Stimulated activated CD8-positive, alpha-beta memory T cell treated with anti-CD3 and anti-CD28 coated beads, Interleukin-4, amount 100 ng/mL, for 1 hour (primary cell): Measurements from ENCODE around the gene EPHA2.
"Not testable (repeated sequence)": the region's sequence is repeated elsewhere in the genome, so short reads cannot be mapped to it uniquely, and the experiment has no call there.

Source experiments
- DNase-seq, 2 donors: peaks; one replicate each; pipeline ENCODE4 v3.0.0-alpha.2; 2020; ENCODE audit warnings: low read depth in 2 of 2, low spot score in 1 of 2

EPHA2 gene

DNA sequence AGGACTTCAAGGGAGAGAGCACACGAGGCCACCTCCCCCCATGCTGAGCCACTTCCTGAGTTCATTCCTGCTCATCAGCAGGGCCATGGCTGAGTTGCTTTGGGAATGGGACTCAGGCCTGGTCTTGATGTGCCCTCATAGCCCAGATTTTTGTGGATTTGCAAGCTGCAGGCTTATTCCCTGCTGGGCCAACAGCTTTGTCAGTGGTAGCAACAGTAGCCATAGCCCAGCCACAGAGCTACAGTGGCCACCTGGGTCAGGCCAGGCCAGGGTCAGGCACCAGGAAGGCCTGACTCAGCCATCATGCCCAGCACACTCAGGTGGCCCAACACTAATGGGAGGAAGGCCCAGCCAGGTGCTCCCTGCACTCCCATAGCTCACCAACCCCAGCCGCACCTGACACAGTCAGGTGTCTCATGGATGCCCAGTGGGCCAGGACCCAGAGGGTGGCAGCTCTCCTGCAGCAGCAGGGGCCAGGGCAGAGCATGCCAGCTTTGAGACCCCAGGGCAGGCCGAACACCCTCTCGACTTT lies 33.5 kb downstream of the EPHA2 start:
- no peak for DNase-seq

DNA sequence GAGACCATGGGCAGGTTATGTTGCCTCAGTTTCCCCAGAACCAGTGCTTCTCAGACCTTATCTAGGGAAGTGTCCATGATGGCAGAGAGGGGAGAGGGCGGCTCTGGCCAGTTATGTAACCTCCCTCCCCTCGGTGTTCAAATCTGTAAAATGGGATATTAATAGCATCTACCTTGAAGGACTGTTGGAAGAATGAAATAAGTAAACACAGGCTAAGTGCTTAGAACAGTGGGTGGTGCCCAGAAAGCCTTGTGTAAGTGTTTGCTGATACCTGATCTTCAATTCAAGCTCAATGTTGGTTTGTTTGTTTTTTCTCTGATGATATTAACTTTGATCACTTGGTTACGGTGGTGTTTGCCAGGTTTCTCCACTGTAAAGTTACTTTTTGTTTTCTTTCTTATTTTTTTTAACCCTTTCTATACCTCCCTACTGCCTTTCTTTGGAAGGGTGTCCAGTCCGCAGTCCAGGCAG lies 34.9 kb downstream of the EPHA2 start:
- DNase-seq, result no peak

DNA sequence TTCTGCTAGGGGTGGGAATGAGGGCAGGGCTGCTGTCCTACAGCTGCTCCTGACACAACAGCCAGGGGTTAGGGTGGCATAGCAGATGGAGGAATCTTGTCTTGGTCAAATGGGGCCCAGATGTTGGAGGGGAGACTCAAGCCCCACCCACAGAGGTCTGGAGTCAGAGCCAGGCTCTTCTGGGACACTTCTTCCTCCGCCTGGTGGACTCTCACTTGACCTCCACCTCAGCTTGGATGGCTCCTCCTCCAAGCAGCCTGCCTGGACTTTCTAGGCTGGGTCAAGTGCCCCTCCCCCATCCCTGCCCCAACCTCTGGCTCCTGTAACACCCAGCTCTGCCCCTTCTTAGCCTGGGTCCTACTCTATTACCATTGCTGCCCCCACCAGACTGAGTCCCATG lies 35.5 kb downstream of the EPHA2 start:
- no peak for DNase-seq

DNA sequence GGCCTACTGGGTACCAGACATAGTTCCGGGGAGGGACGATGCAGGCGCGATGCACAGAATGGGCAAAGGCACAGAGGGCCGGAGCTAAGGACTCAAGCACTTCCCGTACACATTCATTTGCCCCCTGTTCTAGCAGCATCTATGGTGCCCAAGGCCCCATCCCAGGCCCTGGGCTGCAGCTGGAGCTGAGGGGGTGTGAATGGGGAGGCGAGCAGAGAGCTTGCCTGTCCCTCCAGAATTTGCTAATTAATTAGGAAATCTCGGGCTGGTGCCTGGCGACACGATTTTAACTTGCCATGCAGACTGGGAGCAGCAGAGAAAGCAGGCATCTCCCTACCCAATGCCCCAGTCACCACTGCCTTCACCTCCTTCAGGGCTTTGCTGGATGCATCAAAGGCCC lies 35.9 kb downstream of the EPHA2 start:
- no peak for DNase-seq

DNA sequence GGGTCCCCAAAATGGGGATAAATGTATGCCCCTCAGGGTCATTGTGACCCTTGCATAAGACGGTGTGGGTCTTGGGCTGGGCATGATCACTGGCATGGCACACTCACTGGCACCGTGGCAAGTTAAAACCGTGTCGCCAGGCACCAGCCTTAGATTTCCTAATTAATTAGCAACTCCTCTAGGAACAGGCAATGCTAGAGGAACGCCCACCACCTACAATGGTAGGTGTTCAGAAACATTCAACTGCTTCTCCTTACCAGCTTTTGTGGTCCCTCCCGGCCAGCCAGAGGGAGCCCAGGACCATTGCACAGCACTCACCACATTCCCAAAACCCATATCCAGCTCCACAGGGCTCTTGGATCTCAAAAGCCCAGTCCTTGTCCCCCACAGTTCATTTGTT lies 36.4 kb downstream of the EPHA2 start:
- no peak for DNase-seq

DNA sequence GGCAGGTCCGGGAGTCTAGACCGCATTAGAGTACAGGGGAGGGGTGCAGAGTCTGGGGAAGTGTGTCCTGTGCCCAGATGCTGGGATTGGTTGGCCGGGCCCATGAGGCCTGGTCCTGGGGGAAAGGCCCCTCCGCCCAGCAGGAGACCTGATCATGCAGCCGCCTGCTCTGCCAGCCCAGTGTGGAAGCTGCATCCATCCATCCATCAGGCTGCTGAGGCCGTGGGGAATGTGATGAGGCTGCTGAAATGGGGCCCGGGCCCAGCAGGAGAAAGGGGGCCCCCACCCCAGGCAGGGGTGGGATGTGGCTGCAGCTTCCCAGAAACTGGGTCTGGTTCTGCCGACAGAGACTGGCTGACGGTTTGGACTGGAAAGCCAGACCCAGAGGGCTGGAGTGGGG lies 37.2 kb downstream of the EPHA2 start:
- no peak for DNase-seq

DNA sequence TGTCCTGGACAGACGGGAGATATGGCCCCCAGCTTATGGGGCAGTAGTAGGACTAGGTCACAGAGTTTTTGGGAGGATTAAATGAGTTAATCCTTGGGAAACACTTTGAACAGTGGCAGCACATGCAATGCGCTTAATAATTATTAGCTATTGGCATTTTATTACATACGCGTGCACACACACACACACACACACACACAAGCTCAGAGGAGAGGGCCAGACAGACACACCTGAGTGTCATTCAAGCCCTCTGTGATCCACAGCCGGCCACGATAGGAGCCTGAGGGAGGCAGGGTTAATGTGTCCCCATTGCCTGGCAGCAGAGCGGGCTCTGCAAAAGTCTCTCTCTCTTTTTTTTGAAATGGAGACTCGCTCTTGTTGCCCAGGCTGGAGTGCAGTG lies 37.9 kb downstream of the EPHA2 start:
- no peak for DNase-seq

DNA sequence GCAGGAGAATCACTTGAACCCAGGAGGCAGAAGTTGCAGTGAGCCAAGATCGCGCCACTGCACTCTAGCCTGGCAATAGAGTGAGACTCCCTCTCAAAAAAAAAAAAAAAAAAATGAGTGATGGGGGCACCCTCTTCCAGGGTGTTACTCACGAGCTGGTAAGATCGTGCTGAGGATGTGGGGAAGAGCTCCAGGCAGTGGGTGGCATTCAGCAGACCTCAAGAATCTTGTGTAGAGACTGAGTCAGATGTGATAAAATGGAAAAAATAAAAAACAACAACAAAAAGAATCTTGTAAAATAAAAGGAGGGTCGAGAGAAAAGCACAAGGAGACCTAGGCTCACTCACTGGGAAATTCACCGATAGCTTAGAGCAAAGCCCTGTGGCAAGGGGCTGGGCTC lies 38.5 kb downstream of the EPHA2 start:
- no peak for DNase-seq

DNA sequence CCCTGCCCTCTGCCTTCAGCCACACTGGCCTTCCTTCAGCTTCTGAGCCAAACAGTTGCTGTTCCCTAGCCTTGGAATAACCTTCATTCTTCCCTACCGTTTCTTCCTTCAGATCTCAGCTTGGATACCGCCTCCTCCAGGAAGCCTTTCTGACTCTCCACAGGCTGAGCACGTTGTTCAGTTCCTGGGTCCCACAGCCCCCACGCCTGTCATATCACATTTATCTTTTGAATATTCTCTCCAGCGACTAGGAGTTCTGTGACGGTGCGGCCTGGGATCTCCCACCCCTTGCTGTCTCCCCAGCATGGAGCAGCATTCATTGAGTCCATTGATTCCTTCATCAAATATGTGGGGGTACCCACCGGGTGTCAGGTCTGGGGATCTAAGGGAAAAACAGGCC lies 39.2 kb downstream of the EPHA2 start:
- no peak for DNase-seq

DNA sequence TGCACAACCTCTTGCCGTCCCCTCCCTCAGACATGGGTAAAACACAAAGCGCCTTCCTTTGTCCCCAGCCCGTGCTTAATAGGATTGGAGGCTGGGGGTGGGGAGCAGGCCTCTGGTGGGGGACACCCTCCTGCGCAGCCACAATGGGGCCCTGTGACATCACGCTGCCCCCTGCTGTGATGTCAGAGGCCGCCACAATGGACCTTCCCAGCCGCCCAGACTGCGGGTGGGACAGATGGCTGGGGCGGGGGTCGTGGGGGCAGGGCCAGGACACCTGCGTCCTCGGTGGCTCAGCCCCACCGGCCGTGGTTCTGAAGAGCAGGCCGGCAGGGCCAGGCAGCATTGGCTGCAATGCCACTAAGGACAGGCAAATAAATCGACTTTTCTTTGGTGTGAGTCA lies 39.9 kb downstream of the EPHA2 start:
- no peak for DNase-seq

DNA sequence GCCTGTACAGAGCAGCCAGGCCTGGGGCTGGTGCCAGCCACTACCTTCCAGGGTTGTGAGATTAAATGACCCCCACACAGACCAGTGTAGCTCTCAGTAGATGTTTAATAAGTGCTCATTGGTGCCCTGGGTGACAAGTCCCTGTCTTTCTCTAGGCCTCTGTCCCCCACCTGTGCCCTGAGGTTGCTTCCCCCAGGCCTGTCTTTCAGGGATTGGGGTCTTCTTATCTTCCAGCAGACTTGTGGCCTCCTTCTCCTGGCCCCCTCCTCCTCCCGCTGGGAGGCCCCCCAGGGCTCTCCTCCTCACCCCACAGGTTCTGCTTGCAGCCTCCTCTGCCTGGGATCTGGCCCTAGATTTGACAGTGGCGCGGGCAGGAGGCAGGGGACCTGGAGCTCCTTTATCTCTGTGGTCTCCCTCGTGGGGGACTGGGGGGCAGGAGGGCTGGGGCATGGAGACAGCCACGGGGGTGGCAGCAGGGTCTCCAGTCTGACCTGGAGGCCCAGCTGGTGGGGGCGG lies 40.3 kb downstream of the EPHA2 start:
- no peak for DNase-seq

DNA sequence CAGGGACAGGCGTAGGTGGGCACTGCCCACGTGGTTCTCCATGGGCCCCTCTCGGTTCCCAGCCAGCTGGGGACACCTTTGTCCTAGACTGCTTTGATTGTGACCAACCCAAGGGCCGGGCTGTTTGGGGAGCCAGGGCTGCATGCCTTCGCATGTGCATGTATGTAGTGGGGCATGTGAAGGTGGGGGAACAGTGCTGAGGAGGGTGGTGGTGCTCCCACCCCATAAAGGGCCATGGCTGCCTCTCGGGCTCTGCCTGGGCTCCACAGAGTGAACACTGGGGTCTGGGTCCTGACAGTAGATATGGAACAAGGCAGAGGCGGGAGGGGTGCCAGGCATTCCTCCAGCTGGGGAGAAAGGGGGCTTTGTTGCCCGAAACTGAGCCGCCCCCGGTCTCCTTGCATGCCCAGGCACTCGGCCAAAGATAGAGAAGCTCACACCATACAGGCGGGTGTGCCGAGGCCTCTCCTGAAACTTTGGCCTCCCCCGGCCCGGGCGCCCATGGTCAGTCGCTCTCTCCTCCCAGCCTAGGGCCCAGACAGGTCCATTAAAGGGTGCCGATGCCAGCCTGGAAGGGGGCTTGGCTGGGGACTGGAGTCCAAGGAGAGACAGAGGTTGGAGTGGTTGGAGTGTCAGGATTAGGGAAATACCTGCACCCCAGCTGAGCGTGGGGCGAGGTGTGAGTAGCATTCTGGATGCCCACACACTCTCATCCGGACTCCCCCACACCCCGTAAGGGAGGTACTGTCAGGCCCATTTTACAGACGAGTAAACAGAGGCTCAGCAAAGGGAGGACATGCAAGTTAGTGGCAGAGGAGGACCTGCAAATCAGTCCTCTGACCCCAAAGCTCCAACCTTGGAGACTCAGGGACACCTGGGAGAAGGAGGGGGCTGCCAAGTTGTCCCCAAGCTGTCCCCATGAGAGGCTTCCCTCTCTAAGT lies 41.1 kb downstream of the EPHA2 start:
- DNase-seq, result no peak

DNA sequence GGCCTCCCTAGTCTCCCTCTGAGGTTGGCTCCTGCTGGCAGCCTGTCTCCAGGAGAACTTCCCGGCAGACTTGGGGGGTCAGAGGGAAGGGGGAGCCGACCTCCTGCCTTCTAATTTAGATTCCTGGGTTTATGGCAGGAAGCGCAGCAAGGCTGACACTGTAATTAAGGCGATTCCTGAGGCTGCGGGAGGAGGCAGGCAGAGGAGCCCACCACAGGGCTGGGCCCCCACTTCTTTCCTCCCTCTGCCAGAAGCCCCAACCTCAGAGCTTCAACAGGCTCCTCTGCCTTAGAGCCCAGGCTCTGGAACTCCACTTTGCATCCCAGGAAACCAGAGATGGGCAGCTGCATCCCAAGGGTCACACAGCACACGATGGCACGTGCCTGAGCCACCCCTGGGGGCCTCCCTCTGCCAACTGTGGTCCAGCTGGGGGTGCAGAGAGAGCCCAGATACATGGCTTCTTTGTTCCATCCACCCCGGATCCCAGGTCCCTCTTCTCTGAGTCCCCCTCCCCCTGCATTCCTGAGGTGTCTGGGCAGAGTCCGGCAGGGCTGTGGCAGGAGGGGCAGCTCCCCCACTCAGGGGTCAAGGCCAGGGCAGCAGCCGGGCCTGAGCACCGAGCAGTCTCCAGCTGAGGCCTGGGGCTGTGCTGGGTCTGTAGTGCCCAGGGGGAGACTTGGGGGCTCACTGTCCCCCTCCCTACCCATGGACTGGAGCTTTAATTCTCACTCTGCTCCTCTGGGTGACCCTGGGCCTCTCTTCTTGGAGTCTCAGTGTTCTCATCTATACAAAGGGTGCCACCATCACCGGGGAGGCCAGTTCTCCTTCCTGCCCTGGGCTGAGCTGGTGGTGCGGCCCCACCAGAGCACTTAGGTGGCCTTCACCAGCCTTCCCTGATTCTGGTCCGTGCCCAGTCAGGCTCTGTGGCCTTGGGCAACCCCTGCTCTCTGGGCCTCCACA lies 43.0 kb downstream of the EPHA2 start:
- no peak for DNase-seq

DNA sequence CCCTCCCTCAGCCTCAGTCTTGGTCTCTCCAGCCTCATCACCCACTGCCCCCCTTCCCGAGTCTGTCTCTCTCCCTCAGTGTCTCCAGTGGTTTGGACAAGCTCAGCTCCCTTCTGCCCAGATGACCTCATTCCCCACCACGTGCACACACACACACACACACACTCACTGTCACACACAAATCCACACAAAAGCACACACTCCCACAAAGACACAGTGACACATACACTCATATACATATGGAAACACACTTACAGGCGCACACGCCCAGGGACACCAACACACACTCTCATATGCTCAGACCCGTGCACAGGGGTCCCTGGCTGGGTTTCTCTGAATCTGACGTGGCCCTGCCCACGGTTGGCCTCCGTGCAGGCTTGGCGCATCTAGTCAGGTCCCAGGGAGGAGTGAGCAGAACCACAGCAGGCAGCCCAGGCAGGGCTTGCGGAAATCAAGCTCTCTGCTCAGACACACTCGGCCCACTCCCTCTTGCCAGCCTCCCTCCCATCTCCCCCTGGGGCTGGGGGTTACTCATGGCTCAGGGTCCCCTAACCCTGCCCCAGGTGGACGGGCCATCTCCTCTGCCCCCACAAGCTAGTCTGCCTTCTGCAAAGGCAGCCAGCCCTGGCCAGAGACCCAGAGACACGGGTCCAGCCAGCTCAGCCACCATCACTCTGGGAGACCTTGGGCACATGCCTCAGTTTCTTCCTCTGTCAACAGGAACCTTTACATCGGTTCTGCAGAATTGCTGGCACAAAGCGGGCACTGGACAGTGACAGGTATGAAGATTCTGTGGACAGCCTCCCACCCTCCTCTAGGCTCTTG lies 43.9 kb downstream of the EPHA2 start:
- no peak for DNase-seq

DNA sequence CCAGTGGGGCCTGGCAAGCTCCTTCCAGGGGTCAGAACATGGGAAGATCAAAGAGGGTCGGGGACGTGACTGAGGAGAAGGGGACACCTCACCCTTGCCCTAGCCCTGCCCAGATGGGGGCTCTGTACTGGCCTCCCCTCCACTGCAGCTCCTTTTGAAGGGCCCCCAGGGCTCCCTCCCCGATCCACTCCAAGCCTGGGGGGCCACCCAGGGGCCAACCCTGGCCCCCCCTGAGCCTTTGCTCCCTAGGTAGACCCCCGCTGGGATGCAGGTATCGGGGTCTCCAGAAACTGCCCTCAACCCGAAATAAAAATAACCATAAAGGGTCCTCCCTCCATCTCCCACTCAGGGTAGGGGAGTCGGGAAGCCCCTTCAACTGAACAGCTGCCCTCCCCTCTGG lies 45.0 kb downstream of the EPHA2 start:
- DNase-seq, result no peak

DNA sequence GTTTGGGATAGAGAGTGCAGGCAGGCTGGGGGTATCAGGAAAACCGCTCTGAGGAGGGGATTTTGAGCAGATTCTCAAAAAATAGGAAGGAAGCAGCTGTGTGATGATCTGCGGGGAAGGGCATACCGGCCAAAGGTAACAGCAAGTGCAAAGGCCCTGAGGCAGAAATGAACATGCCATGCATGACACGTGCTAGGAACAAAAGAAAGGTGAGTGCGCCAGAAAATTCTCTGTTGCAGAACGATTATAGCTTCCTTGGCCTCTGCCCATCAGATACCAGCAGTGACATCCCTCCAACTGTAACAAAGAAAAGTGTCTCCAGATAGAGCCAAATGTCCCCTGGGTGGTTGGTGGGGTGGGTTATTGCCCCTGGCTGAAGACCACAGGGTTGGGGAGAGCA lies 45.4 kb downstream of the EPHA2 start:
- no peak for DNase-seq

DNA sequence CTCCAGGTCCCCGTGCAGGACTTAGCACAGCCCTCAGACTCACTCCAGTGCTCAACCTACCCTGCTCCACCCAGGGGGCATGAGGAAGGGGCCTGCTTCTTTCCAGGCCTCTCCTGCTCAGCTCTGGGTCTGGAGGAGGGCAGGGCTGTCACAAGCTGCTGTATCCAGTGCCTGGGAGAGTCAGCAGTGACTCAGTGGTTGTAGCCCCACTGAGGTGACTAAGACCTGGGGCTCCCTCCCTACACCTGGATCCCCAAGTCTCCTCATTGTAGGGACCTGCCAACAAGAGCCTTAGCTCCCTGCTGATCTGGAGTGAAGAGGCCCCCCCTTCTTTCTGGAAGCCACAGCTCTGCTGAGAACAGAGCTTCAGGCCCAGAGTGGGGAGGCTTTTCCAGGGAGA lies 46.3 kb downstream of the EPHA2 start:
- DNase-seq, result no peak

DNA sequence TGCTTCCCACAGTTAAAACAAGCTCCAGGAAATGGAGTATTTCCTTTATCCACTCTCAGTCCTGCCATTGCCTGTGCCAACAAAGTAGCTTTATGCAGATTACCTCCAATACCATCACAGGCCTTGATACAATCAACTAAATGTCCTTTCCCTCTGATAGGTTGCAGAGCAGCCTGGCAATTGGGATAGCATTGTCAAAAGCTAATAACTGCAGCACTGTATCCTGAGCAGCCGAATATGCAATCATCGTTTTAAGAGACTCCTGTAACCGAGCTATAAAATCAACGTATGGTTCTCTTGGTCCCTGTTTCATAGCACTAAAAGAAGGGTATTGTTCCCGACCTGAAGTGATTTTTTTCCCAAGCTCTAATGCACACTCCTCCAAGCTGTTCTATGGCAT lies 48.8 kb downstream of the EPHA2 start:
- not testable (repeated sequence) for DNase-seq

DNA sequence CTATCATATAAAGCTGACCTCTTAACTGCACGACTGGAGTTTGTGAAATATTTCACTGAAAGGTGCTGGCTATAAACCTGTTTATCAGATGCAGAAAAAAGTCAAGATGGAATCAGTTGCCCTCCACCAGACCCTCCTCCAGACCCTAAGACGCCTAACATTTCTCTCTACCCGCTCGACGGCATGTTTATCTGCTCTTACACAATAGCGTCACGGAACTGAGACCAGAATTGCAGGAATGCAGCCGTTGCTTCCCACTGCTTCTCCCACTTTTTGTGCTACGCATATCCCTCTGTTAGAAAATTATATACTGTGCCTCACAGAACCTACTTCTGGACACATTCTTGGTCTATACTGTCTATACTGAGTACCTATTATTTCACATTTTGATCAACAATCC lies 54.2 kb downstream of the EPHA2 start:
- no peak for DNase-seq

DNA sequence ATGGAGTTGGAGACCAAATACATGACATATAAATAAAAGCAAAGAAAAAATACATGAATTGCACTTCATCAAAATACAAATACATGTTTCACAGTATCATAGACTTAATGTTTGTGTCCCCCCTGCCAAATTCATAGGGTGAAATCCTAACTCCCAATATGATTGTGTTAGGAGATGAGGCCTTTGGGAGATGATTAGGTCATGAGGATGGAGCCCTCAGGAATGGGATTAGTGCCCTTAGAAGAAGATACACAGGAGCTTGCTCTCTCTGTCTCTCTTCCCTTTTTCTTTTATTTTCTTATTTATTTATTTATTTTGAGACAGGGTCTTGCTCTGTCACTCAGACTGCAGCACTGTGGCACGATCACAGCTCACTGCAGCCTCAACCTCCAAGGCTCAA lies 56.5 kb downstream of the EPHA2 start:
- DNase-seq, result no peak

DNA sequence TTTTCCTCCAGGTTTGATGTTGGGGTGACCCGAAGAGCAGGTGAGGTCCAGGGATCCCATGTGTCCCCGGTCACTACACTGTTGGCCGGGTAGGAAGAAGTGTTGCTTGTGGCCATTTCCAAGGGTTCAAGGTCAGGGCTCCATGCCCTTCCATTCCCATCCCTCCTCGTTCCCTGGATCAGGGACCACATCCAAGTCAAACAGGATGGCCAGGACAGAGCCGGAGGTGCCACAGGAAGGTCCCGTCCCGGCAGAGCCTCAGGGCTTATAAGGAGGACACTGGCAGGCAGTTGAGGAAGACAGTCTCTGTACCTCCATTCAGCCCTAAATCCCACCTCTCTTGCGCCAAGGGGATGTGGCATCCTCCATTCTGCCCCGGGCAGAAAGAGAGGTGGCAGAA lies 60.4 kb downstream of the EPHA2 start:
- no peak for DNase-seq
